ENCODE results near the gene G6PC3.

Gene G6PC3

DNA sequence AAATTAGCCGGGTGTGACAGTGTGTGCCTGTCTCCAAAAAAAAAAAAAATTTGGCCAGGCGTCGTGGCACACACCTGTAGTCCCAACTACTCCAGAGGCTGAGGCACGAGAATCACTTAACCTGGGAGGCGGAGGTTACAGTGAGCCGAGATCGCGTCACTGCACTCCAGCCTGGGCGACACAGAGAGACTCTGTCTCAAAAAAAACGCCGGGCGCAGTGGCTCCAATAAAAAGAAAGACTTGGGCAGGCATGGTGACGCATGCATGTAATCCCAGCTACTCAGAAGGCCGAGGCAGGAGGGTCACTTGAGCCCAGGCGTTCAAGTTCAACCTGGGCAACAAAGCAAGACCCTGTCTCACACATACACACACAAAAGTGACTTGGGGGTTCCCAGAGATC, 7.7 kb upstream of the G6PC3 start:
- no peak for DNase-seq

DNA sequence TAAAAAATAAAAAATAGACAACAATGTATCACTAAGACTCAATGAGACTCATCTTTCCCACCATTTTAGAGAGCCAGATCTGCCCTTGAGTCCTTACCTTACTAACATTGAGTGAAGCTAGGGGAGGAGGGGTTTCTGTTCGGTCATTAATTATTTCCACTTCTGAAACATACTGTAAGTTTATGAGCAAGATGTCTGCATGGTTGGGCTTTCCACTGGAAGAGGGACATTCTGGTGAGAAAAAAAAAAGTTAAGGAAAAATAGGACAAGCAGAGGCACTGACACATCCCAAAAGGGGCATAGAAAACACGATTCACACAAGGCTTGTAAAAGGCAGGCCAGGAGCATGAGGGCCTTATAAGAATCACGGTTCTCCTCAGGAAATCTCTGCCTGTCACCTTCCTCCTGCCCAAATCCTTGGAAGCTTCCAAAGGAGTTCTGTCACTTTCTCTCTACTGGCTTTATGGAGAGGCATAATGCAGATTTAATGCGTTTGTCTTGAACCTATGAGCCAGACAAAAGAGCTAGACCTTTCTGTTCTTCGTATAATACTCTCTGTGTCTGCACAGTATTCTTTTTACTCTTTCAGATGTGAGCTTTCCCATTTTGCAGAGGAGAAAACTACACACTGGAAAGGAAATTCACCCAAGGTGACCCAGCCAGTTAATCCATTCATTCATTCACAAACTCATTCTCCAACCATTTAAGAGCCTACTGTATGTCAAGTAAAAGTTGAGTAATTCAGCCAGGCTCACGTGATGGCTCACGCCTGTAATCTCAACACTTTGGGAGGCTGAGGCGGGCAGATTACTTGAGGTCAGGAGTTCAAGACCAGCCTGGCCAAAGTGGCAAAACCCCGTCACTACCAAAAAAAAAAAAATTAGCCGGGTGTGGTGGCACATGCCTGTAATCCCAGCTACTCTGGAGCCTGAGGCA, 6.6 kb upstream of the G6PC3 start:
- no peak for DNase-seq

DNA sequence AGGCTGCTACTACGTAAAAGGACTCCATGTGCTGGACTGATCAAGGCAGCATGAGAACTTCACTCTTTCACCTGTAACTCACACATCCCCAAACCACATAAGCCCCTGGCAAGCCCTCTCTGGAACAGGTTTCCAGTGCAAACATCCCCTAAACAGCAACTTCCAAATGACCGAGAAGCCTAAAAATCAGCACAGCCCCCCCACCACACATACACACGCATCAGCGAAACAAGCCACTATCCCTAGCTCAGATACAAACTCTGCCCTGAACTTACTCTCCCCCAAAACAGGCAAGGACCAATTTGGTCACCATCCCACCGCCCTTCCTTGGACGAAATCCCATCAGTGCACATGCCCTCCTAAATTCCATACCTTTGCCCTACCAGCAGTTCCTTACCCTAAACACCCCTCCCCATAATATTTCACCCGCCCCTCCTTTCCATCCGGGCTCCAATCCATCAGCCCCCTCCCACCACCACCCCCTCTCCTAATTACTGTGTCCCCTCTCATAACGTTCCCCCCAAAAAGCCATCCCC, 4.8 kb upstream of the G6PC3 start:
- no peak for DNase-seq

DNA sequence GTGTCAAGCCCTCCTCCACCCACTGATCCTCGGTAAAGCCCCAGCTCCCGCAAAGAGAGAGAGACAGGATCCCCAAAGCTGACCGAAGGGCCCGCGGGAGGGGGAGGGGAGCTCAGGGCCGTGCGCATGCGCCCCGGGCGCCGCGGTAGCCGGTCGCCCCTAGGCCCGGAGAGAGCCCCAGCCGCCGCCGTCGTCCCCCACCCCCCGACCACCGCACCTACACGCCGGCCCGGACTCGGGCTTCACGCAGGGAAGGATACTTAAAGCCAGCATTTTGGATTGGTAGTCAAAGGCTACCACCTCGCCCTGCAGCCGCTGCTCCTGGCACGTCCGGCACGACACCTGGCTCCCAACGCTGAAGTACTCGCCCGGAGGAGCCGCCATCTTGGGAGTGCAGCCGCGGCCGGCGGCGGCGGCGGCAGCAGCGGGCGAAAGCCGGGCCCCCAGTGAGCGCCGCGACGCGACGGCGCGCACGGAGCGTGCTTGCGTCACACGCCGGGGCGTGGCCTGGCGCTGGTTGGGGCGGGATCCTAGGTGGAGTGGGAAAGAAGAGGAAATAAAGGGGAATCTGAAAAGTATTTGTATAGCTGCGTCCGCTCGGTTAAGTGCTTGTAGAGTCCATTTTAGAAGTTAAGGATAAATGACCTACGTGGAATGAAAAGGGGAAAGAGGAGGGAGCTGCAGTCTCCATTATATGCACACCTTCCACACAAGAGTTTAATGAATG, 4.2 kb upstream of the G6PC3 start, which contains the start of gene LSM12:
Gene LSM12, minus strand, starts transcription at position 468 of the 727 bp plus-strand sequence. Its CDS starts 84 bp downstream, at position 384.
- peak; percentile 83 to 86 for DNase-seq

DNA sequence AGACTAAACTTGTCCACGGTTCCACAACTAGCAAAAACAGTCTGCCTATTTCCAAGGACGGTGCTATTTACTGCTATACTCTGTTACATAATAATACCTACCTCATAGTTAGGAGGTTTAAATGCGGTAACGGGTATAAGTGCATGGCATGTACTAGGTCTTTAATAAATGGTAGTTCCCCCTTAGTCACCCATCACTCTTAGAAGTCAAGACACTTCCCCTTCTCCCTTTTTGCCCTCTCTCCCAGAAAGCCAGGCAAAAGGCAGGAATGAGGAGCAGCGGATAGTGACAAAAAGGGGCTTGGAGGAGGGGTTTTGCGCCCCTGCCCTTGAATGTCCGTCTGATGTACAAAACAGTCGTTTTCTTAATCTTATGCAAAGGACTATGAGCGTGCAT, 3.0 kb upstream of the G6PC3 start:
- no peak for DNase-seq

DNA sequence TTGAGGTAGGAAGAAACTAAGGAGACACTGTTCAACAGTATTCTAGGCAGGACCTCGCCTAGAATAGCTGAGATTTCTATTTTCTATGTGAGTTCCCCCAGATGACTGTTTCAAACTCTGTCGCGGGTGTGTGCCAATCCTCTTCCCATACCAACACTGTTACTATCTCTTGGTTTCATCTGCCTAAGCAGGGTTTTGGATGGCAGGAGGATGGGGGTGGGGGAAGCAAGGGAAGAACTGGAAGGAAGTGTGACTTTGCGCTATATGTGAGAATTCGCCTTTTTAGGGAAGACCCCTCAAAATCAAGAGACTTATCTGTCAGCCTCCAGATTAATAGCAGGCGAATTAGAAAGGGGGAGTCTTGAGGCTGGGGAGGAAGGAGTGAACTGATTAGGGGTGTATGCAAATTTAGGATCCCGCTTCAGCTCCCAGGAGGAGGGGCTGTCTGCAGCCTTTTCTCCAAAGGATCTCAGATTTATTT, 521 bp upstream of the G6PC3 start:
- peak; percentile 50 to 63 for DNase-seq

DNA sequence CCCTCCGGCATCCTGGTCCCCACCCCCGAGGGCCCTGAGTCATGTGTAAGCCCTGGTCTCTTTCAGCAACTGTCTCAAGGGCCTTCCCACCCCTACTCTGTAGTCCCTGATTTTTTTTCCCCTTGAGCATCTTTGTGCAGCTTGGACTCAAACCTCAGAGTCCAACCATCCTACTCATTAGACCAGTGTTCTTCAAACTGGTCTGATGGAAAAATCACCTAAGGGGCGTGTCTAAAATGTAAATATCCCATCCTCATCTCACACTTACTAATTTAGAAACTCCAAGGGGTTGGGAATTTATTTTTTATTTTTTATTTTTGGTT, 624 bp downstream of the G6PC3 start:
- DNase-seq: no peak

DNA sequence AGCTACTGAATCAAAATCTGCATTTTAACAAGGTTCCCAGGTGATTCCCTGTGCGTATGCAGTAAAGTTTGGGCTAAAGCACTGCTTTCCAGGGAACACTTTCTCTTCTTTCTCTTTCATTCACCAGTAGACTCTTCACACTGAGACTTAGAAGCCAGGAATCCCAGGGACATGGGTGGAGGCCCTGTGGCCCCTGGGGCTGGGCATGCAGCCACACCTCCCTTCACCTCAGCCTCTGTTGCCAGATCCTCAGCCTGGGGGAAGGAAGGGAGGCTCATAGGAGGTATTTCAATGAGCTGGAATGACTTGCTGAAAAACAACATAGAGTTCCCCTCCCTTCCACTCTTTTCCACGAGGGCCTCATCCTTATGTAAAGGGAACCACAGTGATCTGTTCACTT, 1.2 kb downstream of the G6PC3 start:
- no peak for DNase-seq

DNA sequence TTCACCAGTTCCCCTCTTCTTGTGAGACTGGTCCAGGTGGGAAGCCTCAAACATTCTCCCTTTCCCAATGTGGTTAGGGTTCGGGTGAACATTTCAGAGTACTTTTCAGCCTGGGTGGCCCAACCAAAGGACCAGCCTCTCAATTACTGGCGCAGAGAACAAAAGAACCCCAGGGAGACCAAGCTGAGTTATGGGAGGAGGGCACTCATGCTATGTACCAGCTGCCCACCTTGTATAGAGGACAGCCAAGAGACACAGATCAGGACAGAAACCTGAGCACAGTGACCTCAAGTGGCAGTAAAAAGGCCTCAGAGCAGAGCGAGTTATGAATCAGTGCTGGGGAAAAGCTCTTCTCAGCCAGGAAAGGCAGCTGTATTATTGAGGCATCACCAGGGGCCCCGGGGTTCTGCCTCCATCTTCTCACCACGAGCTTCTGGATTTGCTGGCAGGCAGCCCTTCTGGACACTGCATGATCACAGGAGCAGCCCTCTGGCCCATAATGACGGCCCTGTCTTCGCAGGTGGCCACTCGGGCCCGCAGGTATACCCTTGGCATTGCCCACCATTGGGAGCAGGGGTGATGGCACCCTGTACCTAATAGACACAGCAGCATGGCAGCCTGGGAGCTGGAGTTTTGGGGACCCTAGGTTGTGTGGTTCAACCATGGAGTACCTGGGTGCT, 3.8 kb downstream of the G6PC3 start:
- no peak for DNase-seq

DNA sequence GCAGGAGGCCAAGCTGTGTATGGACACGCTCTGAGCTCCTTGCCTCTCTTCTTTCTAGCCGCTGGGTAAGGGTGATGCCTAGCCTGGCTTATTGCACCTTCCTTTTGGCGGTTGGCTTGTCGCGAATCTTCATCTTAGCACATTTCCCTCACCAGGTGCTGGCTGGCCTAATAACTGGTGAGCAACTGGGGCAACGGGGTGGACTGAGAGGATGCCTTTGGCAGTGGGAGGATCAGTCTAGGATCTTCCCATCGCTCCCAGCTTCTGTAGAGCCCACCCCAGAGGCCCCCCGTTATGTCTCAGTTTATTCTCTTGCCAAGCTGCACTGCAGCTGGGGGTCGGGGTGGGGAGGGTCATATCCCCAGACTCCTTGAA, 4.4 kb downstream of the G6PC3 start:
- DNase-seq: no peak

DNA sequence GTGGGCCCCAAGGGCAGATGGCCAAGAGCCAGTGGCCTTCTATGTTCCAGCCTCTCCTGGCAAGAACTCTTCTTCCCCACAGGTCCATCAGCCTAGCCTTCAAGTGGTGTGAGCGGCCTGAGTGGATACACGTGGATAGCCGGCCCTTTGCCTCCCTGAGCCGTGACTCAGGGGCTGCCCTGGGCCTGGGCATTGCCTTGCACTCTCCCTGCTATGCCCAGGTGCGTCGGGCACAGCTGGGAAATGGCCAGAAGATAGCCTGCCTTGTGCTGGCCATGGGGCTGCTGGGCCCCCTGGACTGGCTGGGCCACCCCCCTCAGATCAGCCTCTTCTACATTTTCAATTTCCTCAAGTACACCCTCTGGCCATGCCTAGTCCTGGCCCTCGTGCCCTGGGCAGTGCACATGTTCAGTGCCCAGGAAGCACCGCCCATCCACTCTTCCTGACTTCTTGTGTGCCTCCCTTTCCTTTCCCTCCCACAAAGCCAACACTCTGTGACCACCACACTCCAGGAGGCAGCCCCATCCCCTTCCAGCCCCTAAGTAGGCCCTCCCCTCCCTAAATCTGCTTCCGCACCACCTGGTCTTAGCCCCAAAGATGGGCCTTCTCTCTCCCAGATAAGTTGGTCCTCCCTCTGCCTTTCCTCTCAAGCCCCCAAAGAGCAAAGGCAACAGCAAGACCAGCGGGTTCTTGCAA, 5.2 kb downstream of the G6PC3 start:
- DNase-seq: no peak

DNA sequence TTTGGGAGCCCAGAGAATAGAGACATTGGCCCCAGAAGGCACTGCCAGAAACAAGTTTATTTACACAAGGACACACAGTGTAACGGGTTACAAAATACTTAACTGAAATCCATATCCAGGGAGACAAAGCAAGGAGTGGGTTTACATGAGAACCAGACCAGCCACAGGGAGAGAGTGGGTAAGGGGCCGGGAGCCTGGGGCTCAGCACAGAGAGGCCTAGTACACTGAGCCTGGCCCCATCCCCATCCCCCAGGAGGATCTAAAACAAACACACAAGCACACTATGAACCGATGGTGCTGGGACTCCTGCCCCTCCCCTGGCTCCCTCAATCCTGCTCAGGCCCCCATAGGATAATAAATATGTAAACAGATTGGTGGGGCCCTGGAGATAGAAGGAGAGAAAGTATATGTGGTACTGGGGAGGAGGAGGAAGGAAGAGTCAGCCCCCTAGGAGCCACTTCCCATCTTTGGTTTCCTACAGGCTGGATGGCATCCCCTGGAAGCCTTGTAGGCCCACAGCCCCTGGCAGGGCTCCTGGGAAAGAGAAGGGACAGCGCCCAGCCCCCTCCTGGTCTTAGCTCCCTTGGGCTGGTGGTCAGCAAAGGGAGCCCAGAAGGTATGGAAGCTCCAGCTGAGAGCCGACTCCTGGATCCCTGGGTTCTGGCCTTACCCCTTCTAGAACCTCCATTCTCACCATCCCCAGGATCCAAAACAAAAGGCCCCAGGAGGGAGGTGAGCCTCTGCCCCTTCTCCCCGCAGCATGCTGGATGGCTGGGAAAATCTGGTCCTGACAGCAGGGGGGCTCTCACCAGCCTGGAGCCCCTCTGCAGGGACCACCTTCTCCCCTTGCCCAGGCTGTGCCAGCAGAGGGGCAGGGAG, 6.4 kb downstream of the G6PC3 start:
- DNase-seq: no peak

DNA sequence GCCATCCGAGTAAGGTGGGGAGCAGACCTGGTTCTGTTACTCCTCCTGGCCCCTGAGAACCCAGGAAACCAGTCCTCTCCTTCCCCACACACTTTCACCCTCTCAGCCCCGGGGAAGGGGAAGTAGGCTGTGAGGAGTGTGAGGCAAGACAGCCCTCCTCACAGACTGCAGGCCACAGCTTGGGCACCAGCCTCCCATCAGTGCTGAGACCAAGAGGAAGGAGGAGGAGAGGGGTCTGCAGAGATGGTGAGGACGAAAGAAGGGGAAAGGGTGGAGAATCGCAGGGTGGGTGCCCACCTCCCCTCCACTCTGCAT, 7.0 kb downstream of the G6PC3 start:
- peak; percentile 79 for DNase-seq

DNA sequence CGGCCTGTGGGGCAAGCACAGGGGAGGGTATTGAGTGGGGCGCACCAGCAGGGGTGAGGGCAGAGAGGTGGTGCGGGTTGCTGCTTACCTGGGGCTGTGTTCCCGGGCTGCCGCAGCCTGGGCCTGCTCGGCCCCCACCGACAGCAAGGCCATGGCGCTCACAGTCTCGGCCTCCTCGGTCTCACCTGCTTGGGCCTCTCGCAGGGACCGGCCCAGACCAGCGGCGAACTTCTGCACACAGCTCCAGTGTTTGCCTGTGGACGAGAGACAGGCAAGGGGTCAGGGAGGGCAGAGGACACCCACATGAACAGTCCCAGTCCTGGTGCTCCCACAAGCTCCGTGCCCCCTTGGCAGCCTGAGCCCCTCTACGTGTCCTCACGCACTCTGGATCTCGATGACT, 7.9 kb downstream of the G6PC3 start:
- DNase-seq: no peak

DNA sequence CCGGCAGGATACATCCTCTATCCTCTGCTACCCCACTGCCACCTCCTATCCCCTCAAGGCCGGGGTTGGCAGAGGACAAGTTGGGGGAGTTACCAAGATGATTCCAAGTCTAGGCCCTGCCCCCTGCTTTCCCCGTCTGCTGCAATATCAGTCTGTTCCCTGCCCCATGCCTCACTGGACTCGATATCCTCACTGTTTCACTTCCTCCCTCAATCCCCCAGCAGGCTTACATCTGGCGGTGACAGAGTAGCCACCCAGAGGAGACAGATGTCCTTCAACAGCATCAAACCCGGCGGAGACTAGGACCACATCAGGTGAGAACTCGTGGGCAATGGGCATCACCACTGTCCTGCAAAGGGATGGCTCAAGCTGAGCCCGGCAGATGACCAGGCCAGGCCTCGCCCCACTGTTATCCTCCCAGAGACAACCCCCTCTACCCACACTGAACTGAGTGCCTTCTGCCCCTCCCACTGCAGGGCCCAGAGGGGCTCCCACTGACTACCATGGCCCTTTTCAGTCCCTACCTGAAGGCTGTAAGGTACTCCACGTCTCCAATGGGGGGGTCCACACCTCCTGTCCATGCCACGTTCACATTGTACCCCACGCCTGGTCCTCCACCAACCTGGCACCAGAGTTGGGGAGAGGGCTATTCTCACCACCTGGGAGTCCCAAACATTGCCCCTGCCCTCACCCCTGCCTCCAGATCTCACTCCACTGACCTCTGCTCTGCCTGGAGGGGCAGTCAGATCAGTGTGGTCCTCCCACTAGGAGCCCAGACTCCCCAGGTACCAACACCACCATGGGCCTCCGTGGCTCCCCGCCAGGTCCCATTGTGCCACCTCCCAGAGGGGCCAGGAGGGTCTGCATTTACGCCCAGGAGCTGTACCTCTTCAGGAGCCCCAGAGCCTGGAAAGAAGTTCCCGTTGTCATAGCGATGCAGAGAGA, 9.6 kb downstream of the G6PC3 start:
- no peak for DNase-seq

DNA sequence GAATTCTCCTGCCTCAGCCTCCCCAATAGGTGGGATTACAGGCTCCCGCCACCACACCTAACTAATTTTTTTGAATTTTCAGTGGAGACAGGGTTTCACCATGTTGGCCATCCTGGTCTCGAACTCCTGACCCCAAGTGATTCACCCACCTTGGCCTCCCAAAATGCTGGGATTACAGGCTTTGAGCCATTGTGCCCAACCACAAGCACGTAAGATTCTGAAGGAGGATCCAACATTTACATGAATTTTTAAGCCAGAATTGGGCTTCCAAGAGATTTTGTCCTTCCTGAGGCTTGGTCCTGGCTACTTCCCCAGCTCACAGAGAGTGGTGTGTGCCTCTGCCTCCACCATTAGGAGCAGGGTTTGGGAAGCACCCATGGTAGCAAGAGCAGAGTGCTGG, 11.1 kb downstream of the G6PC3 start:
- no peak for DNase-seq

DNA sequence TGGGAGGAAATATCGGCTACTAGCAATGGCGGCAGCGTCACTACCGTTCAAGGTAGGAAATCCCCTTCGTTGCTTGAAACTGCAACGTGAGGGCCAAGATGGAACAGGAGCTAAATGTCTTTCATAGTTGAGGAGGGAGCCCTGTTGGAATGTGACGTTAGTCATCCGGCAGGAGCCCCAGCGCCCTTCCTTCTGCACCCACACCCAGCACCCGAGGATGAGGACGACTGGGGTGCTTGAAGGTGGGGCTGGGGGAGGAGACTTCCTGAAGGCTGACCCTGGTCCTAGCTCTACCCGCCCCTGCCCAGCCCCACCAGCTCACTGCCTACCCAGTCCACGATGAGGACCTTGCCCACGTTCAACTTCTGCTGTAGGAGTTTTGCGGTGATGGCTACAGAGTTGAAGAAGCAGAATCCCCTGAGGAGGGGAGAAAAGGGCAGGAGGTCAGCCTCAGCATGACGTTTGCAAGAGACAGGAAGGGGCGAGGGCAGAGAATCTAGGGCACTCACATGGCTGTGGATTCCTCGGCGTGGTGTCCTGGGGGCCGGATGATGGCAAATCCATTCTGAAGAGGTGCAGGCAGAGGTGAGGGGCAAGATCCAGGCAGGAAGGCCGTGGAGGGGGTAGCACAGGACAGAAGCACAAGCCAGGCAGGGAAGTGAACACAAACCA, 11.9 kb downstream of the G6PC3 start:
- DNase-seq: no peak

DNA sequence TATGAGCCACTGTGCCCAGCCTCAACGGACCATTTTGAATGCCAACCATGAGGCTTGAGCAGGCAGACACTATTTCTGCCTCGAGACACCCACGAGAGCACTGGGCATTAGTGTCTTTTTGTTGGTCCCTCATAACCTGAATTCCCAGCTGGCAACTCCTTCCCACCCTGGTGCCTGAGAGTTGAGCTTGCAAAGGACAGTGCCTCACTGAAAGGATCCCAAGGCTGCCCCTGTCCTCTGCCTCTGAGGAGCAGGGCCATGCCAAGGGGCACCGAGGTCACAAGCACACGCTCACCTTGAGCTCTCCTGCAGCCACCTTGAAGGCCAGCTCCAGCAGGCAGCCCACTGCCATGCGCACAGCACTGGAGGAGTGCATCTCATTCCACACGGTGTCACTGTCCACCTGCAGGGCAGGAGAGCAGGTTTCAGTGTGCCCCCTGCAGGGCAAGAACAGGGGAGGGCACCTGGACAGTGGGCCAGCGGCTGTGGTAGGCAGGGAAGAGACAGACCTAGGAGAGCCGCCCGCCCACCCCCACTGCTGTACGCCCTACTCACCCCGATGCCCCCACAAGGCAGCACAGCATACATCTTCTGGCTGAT, 12.8 kb downstream of the G6PC3 start:
- DNase-seq: peak in 1 of 2 experiments; percentile 27

DNA sequence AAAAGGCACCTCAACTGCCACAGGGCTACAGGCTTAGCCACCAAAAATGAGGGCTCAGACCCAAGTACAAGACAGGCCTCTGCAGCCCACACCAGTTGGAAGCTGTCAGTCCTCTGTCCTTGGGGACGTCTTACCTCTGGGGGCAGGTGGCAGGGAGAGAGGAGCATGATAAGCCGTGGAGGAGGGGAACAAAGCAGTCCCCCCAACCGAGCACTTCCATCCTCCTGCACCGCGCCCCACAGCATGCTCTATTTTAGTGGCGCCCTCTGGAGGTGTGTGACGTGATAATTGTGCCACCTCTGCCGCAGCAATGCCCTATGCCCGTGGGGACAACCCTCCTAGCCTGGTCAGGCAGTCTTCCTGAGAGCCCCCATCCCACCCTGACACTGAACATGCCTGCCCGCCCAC, 13.6 kb downstream of the G6PC3 start:
- peak; percentile 37 to 56 for DNase-seq

DNA sequence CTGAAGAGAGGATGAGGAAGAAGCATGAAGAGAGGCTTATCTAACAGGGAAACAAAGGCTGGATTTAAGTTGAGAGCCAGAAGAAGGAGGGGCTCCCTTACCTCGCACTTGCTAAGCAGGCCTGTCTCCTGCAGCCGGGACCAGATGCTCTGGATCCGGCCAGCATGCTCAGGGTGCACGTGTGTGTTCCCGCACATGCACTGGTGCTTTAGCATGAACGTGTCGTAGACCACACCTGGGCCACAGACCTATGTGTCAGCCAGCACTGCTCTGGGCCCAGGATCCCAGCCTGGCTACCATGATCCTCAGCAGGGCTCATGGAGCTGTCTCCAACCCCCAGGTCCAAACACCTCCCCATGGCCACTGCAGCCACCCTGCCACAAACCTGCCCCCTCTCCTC, 14.4 kb downstream of the G6PC3 start:
- no peak for DNase-seq
